ENCODE results near the gene SLC35F6.
A peak's percentile ranks its signal among the peaks of the same experiment; 100 is the strongest.

SLC35F6 gene

GRCh38 chr2:26764078-26764887, at the start of gene SLC35F6:
Gene SLC35F6 (plus strand): TSS chr2:26764284. CDS start chr2:26764350, 66 bp downstream.
- DNase-seq (ENCODE audit: low read depth in 2 of 2) = peak; percentile 74 to 79

- no peak for DNase-seq (ENCODE audit: low read depth in 2 of 2)
These were observed 48.4 kb upstream of the SLC35F6 start for GRCh38 chr2:26715528-26716270.

- DNase-seq (ENCODE audit: low read depth in 2 of 2) = no peak
These were observed 47.7 kb upstream of the SLC35F6 start for GRCh38 chr2:26716340-26716739.

GRCh38 chr2:26716769-26717168, 47.3 kb upstream of the SLC35F6 start:
- DNase-seq (ENCODE audit: low read depth in 2 of 2) = no peak

- DNase-seq (ENCODE audit: low read depth in 2 of 2) = no peak
These were observed 46.7 kb upstream of the SLC35F6 start for GRCh38 chr2:26717362-26717761.

- no peak for DNase-seq (ENCODE audit: low read depth in 2 of 2)
These were observed 45.0 kb upstream of the SLC35F6 start for GRCh38 chr2:26718949-26719686.

GRCh38 chr2:26720322-26721114, 43.6 kb upstream of the SLC35F6 start:
- no peak for DNase-seq (ENCODE audit: low read depth in 2 of 2)

- no peak for DNase-seq (ENCODE audit: low read depth in 2 of 2)
These were observed 42.7 kb upstream of the SLC35F6 start for GRCh38 chr2:26721115-26722032.

- DNase-seq (ENCODE audit: low read depth in 2 of 2) = no peak
These were observed 41.8 kb upstream of the SLC35F6 start for GRCh38 chr2:26722328-26722727.

- no peak for DNase-seq (ENCODE audit: low read depth in 2 of 2)
These were observed 41.2 kb upstream of the SLC35F6 start for GRCh38 chr2:26722911-26723310.

GRCh38 chr2:26723475-26723874, 40.6 kb upstream of the SLC35F6 start:
- DNase-seq (ENCODE audit: low read depth in 2 of 2) = no peak

- no peak for DNase-seq (ENCODE audit: low read depth in 2 of 2)
These were observed 39.9 kb upstream of the SLC35F6 start for GRCh38 chr2:26723991-26724750.

GRCh38 chr2:26724784-26725520, 39.1 kb upstream of the SLC35F6 start:
- DNase-seq (ENCODE audit: low read depth in 2 of 2) = no peak

GRCh38 chr2:26725521-26725820, 38.6 kb upstream of the SLC35F6 start:
- no peak for DNase-seq (ENCODE audit: low read depth in 2 of 2)

GRCh38 chr2:26726228-26726627, 37.9 kb upstream of the SLC35F6 start:
- DNase-seq (ENCODE audit: low read depth in 2 of 2) = no peak

GRCh38 chr2:26727641-26728561, 36.2 kb upstream of the SLC35F6 start:
- no peak for DNase-seq (ENCODE audit: low read depth in 2 of 2)

GRCh38 chr2:26729311-26729710, 34.8 kb upstream of the SLC35F6 start:
- DNase-seq (ENCODE audit: low read depth in 2 of 2) = no peak

All from stimulated activated CD8-positive, alpha-beta memory T cell treated with anti-CD3 and anti-CD28 coated beads, Interleukin-15, amount 100 ng/mL, for 48 hours (primary cell).